Right lobe of liver (tissue), 6 donors: ENCODE measurements around the gene NTMT2. TPM values are rescaled to one million over a fixed set of nuclear protein-coding genes. Genes with fewer than 3 reads are reported as not detected.
"Not testable (repeated sequence)": the region's sequence is repeated elsewhere in the genome, so short reads cannot be mapped to it uniquely, and the experiment has no call there.

ENCODE experiments used
- ATAC-seq, 4 donors: fragments of 200-7000 bp; cut with Tn5 transposase; one replicate each; pipeline ENCODE4 v1.9.1; 2020; ENCODE audit warnings: mild to moderate bottlenecking in 4 of 4, moderate library complexity in 4 of 4
- DNase-seq, 3 donors: peaks; one replicate each; pipeline ENCODE4 v3.0.0-alpha.2; 2020
- H3K27ac ChIP-seq, 3 donors: fragments of 200-600 bp; one replicate each; pipeline ENCODE4 v1.8.0; 2022
- H3K27me3 ChIP-seq, 2 donors: fragments of 200-600 bp; one replicate each; pipeline ENCODE4 v1.8.0; 2022
- H3K36me3 ChIP-seq, 4 donors: fragments of 200-600 bp; sonication (generic) in 1 of 4; one replicate each; pipeline versions ENCODE4 v1.5.1 to v1.8.0; 2017 to 2022; ENCODE audit warnings: control low read depth in 1 of 4
- H3K4me1 ChIP-seq, 4 donors: fragments of 200-600 bp; sonication (generic) in 1 of 4; one replicate each; pipeline versions ENCODE4 v1.5.1 to v1.8.0; 2017 to 2022; ENCODE audit warnings: control low read depth in 1 of 4
- H3K4me3 ChIP-seq, 3 donors: fragments of 200-600 bp; one replicate each; pipeline ENCODE4 v1.8.0; 2022
- H3K9me3 ChIP-seq, 4 donors: fragments of 200-600 bp; sonication (generic) in 1 of 4; one replicate each; pipeline versions ENCODE4 v1.5.1 to v1.8.0; 2017 to 2022; ENCODE audit warnings: control low read depth in 1 of 4
- POLR2A ChIP-seq: fragments of 450-650 bp; IDR thresholded peaks from one replicate; pipeline ENCODE4 v1.6.1; 2017; ENCODE audit warnings: antibody characterized with exemption, mild to moderate bottlenecking
- WGBS: methylation state at CpG from one replicate; pipeline ENCODE4 v1.1.6; 2018; ENCODE audit warnings: low coverage, low lambda C conversion rate; ENCODE audit not compliant: insufficient coverage; ENCODE audit errors: missing lambda C conversion rate; 5-methylcytosine and 5-hydroxymethylcytosine counted together
- intact Hi-C, 2 donors: fragments of 100-400 bp; cut with DNase I; formaldehyde crosslinking; loops; one replicate each; pipeline versions ENCODE4 v1.11.2 to v1.14.1; 2022
- long read RNA-seq: library from polyadenylated mRNA; unstranded; transcript quantifications from one replicate; pipeline ENCODE4 v2.0.0, GENCODE V29; 2019
- total RNA-seq, 6 experiments: library from RNA; depleted of rRNA in 2 of 6; stranded (reverse); fragments of >200 nt in 2 of 6; fragmentation: NEBNext Ultra II Directional in 3 of 6; extraction: Animal tissue kit (Norgen Biotek cat#: 25700) in 3 of 6; gene quantifications; one replicate each; pipeline versions ENCODE4 v1.1.0 to v1.2.4, GENCODE V29; 2016 to 2023
- TF ChIP-seq, protein P1 (sequence below), 4 donors: fragments of 200-600 bp in 3 of 4; fragments of 450-650 bp in 1 of 4; IDR thresholded peaks; one replicate each; pipeline versions ENCODE4 v1.5.1 to v1.8.0; 2016 to 2022; ENCODE audit warnings: antibody characterized with exemption in 4 of 4, mild to moderate bottlenecking in 2 of 4
- donor health status: DM: no; HTN: yes; CAD: no.
- donor health status: DM: no; HTN: no; CAD: no.
- donor health status: DM: no; HTN: no; CAD: no.
- donor health status: DM: no; HTN: yes; CAD: no.
- donor health status: DM: no; HTN: yes; CAD: no.

The NTMT2 gene
- not detected for total RNA-seq
- long read RNA-seq: 0 reads

- TF ChIP-seq, protein P1, sequence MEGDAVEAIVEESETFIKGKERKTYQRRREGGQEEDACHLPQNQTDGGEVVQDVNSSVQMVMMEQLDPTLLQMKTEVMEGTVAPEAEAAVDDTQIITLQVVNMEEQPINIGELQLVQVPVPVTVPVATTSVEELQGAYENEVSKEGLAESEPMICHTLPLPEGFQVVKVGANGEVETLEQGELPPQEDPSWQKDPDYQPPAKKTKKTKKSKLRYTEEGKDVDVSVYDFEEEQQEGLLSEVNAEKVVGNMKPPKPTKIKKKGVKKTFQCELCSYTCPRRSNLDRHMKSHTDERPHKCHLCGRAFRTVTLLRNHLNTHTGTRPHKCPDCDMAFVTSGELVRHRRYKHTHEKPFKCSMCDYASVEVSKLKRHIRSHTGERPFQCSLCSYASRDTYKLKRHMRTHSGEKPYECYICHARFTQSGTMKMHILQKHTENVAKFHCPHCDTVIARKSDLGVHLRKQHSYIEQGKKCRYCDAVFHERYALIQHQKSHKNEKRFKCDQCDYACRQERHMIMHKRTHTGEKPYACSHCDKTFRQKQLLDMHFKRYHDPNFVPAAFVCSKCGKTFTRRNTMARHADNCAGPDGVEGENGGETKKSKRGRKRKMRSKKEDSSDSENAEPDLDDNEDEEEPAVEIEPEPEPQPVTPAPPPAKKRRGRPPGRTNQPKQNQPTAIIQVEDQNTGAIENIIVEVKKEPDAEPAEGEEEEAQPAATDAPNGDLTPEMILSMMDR (IDR thresholded peaks at IDR 0.05): no peak
- TF ChIP-seq POLR2A: no peak
- Histone ChIP-seq H3K9me3 (no peaks in the 10 kb centered on the region), H3K36me3 (no peaks in the 10 kb centered on the region), H3K4me1 (no peaks in the 10 kb centered on the region), H3K27me3 (no peaks in the 10 kb centered on the region), H3K4me3 (no peak within 1 kb of the TSS), H3K27ac (no peak within 1 kb of the TSS)
- intact Hi-C loops: no loop called here
- ATAC-seq: no peak
- 7% methylated on average over 8 of the region's 8 CpGs for WGBS
- no peak for DNase-seq
These were observed at the start of gene NTMT2 for GRCh38 chr1:170145770-170146676. Gene NTMT2, plus strand, starts transcription at chr1:170145959. Its CDS starts 149 bp downstream, at chr1:170146108.

DNA sequence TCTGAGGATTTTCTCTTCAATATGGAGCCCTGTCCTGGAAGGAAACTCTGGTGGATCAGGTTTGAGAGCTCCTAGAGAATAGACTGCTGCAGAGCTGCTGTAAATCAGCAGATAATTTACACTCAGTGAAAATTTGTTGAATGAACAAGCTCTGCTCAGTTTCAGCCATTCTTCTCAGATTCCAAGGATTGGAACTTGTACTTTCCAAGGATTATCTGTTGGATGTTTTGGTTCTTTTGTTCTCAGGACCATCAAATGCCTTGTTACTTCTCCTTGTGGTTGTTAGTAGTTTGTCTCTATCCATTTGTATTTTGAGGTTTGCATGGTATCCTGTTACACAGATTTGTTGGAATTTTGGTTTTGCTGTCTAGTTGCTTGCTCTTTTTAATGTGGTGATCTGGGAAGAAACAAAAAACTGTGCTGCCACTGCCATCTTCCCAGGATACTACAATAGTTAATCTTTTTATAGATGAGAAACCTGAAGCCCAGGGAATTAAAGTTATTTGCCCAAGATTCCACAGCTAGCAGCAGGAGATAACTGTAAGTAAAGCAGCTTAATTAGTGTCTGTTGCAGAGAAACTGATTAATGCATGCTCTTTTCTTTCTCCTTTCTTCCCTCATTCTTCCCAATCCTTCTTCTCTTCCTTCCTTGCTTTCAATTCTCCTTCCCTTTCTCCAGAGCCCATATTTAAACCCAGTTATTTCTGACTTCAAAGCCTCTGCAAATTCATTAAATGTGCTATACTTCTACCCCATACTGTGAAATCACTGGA lies 49.6 kb upstream of the NTMT2 start:
- ATAC-seq (no peak), DNase-seq (no peak)
- no peak overlapping the region for H3K4me3 ChIP-seq
- no peaks in the 10 kb centered on the region for H3K4me1 ChIP-seq
- TF ChIP-seq, protein P1 (IDR thresholded peaks at IDR 0.05): no peak
- no peak for TF ChIP-seq POLR2A
- no peaks in the 10 kb centered on the region for H3K9me3 ChIP-seq
- intact Hi-C loops: no loop called here
- H3K27ac ChIP-seq: no peak overlapping the region
- H3K27me3 ChIP-seq: no peaks in the 10 kb centered on the region
- no peaks in the 10 kb centered on the region for H3K36me3 ChIP-seq

DNA sequence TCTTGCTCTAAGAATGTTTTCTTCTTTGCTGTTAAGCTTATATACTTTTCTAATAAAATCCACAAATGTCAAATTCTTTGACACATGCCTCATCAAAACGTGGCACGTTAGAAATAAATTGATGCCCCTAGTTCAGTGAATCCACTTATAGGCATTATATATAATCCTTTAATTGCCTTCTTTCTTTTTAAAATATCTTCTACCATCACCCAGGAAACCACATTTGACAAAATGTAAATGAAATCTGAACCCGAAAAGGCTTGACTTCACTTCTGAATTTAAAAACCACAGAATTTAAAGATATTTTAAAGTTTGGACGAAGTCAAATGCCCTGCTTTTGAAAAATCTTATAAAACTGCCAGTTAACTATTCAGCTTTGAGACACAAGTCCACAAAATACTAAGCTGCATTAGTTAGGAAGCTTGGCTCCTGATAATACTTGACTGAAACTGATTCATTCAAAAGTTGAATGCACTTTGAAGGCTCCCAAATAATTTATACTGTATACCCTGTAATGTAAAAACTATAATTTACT lies 48.9 kb upstream of the NTMT2 start:
- H3K9me3 ChIP-seq: no peaks in the 10 kb centered on the region
- no peak overlapping the region for H3K27ac ChIP-seq
- no peak overlapping the region for H3K4me3 ChIP-seq
- no peaks in the 10 kb centered on the region for H3K27me3 ChIP-seq
- intact Hi-C loops: no loop called here
- TF ChIP-seq, protein P1 (IDR thresholded peaks at IDR 0.05): no peak
- no peak for TF ChIP-seq POLR2A
- DNase-seq: no peak
- 25% methylated on average over 4 of the region's 4 CpGs for WGBS
- ATAC-seq: no peak
- H3K4me1 ChIP-seq: no peaks in the 10 kb centered on the region
- H3K36me3 ChIP-seq: no peaks in the 10 kb centered on the region

- intact Hi-C loops: no loop called here
- no peaks in the 10 kb centered on the region for H3K4me1 ChIP-seq
- no peak overlapping the region for H3K27ac ChIP-seq
- H3K9me3 ChIP-seq: no peaks in the 10 kb centered on the region
- WGBS: 12% methylated on average over 4 of the region's 4 CpGs
- ATAC-seq (no peak), DNase-seq (no peak)
- no peaks in the 10 kb centered on the region for H3K27me3 ChIP-seq
- H3K36me3 ChIP-seq: no peaks in the 10 kb centered on the region
- no peak overlapping the region for H3K4me3 ChIP-seq
- TF ChIP-seq, protein P1 (IDR thresholded peaks at IDR 0.05): no peak
- TF ChIP-seq POLR2A: no peak
These were observed 48.3 kb upstream of the NTMT2 start for GRCh38 chr1:170097449-170097948.

DNA sequence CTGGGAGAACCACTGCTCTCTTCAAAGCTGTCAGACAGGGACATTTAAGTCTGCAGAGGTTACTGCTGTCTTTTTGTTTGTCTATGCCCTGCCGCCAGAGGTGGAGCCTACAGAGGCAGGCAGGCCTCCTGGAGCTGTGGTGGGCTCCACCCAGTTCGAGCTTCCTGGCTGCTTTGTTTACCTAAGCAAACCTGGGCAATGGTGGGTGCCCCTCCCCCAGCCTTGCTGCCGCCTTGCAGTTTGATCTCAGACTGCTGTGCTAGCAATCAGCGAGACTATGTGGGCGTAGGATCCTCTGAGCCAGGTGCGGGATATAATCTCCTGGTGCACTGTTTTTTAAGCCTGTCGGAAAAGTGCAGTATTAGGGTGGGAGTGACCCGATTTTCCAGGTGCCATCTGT lies 32.6 kb upstream of the NTMT2 start:
- intact Hi-C loops, DNase-seq, H3K36me3 ChIP-seq, H3K9me3 ChIP-seq, ATAC-seq, H3K27ac ChIP-seq, H3K4me1 ChIP-seq, H3K4me3 ChIP-seq, H3K27me3 ChIP-seq: not testable (repeated sequence)
- WGBS: 43% methylated on average over 5 of the region's 8 CpGs
